ENCODE measurements around the gene CCDC66.
"Not testable (repeated sequence)": the region's sequence is repeated elsewhere in the genome, so short reads cannot be mapped to it uniquely, and the experiment has no call there.

Gene CCDC66

DNA sequence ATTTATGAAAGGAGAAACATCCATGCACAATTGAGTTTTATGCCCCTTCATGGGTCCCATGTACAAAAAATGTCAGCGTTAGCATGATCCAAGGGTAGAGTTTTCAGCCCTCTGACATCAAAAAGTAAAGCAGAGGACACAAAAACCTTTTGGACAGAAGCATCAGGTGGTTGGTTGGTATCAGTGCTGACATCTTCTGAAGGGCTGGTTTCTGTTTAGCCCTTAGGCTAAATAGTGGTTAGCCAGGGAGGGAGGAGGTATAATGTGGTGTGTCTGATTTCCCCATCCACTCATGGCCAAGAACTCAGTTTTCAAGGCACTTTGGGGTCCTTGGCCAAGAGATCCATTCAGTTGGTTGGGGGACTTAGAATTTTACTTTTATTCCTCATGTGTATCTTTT, 16.5 kb downstream of the CCDC66 start:
- TF ChIP-seq, protein P1, sequence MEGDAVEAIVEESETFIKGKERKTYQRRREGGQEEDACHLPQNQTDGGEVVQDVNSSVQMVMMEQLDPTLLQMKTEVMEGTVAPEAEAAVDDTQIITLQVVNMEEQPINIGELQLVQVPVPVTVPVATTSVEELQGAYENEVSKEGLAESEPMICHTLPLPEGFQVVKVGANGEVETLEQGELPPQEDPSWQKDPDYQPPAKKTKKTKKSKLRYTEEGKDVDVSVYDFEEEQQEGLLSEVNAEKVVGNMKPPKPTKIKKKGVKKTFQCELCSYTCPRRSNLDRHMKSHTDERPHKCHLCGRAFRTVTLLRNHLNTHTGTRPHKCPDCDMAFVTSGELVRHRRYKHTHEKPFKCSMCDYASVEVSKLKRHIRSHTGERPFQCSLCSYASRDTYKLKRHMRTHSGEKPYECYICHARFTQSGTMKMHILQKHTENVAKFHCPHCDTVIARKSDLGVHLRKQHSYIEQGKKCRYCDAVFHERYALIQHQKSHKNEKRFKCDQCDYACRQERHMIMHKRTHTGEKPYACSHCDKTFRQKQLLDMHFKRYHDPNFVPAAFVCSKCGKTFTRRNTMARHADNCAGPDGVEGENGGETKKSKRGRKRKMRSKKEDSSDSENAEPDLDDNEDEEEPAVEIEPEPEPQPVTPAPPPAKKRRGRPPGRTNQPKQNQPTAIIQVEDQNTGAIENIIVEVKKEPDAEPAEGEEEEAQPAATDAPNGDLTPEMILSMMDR (IDR thresholded peaks at IDR 0.05; ENCODE audit: extremely low read depth, missing control alignments), result no peak
- no peak for DNase-seq (ENCODE audit: low spot score)

DNA sequence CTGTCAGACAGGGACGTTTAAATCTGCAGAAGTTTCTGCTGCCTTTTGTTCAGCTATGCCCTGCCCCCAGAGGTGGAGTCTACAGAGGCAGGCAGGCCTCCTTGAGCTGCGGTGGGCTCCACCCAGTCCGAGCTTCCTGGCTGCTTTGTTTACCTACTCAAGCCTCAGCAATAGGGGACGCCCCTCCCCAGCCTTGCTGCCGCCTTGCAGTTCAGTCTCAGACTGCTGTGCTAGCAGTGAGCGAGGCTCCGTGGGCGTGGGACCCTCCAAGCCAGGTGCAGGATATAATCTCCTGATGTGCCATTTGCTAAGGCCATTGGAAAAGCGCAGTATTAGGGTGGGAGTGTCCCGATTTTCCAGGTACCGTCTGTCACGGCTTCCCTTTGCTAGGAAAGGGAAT, 25.0 kb downstream of the CCDC66 start:
- not testable (repeated sequence) for DNase-seq (ENCODE audit: low spot score)

GRCh38 chr3:56584275-56584674, 27.3 kb downstream of the CCDC66 start:
- not testable (repeated sequence) for DNase-seq (ENCODE audit: low spot score)

GRCh38 chr3:56590814-56591213, 33.8 kb downstream of the CCDC66 start:
- TF ChIP-seq, protein P1 (IDR thresholded peaks at IDR 0.05; ENCODE audit: extremely low read depth, missing control alignments), result no peak
- DNase-seq (ENCODE audit: low spot score), result no peak

GRCh38 chr3:56591262-56591661, 34.3 kb downstream of the CCDC66 start:
- TF ChIP-seq, protein P1 (IDR thresholded peaks at IDR 0.05; ENCODE audit: extremely low read depth, missing control alignments), result no peak
- DNase-seq (ENCODE audit: low spot score), result no peak

DNA sequence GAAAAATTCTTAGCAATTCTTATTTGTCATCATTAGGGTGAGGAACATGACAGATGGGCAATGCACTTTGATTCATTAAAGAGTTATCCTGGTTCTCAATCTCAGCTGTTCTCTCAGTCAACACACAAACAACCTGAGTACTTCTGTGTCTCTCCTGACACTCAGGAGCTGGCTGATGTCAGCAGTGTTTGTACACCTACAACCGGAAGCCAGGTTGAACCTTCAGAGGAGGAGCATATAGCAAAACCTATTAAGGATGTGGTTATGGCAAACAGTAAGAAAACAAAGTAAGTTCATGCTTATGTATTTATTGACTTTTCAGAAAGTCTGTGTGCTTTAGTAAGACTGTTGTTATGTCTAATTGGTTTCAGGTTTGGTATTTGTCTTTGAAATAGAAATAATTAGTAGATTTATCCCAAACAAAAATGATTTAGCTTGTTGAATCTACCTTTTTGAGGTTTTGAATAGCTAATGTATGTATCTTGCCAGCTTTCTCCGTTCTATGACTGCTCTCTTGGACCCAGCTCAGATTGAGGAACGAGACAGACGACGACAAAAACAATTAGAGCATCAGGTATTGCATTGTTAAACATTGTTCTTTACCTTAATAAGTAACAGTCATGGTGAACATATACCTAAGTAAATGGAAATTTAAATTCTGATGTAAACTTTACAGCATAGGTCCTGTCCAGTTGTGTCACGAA, 36.6 kb downstream of the CCDC66 start:
- TF ChIP-seq, protein P1 (IDR thresholded peaks at IDR 0.05; ENCODE audit: extremely low read depth, missing control alignments), result no peak
- DNase-seq (ENCODE audit: low spot score), result no peak

DNA sequence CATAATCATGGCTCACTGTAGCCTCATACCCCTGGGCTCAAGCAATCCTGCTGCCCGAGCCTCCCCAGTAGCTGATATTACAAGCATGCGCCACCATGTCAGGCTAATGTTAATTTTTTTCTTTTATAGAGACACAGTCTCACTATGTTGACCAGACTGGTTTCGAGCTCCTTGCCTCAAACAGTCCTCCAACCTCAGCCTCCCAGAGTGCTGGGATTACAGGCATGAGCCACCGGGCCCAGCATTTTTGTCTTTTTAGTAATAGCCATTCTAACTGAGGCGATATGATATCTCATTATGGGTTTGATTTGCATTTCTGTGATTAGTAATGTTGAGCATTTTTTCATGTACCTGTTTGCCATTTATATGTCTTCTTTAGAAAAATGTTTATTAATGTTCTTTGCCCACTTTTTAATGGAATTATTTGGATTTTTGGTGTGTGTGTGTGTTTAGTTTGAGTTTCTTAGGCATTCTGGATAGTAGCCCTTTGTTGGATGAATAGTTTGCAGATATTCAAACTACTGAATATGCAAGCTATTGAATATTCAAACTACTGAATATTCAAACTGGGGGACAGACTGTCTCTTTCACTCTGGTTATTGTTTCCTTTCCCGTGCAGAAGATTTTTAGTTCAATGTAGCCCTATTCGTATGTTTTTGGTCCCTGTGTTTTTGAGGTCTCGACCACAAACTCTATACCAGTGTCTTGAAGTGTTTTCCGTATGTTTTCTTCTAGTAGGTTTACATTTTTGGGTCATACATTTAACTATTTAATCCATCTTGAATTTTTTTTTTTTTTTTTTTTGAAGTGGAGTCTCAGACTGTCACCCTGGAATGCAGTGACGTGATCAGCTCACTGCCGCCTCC, 39.2 kb downstream of the CCDC66 start:
- DNase-seq (ENCODE audit: low spot score), result no peak
- TF ChIP-seq, protein P1 (IDR thresholded peaks at IDR 0.05; ENCODE audit: extremely low read depth, missing control alignments), result no peak

- not testable (repeated sequence) for DNase-seq (ENCODE audit: low spot score)
These were observed 51.5 kb downstream of the CCDC66 start for GRCh38 chr3:56608479-56608878.

Data from GM20000 (cell line).